Vagina (tissue), 2 donors: ENCODE measurements around the gene RGS6. TPM values are rescaled to one million over a fixed set of nuclear protein-coding genes. Genes with fewer than 3 reads are reported as not detected.

Source experiments
- DNase-seq, 2 donors: peaks; one replicate each; pipeline ENCODE4 v3.0.0-alpha.2; 2017; ENCODE audit errors: extremely low spot score in 2 of 2
- H3K27ac ChIP-seq: fragments of 200-600 bp; sonication (generic); one replicate; pipeline ENCODE4 v1.5.1; 2019
- H3K27me3 ChIP-seq: fragments of 200-600 bp; sonication (generic); one replicate; pipeline ENCODE4 v1.5.1; 2019
- H3K36me3 ChIP-seq, 2 donors: fragments of 200-600 bp; sonication (generic); one replicate each; pipeline ENCODE4 v1.5.1; 2017 to 2019
- H3K4me1 ChIP-seq: fragments of 200-600 bp; sonication (generic); one replicate; pipeline ENCODE4 v1.5.1; 2019
- H3K4me3 ChIP-seq, 2 donors: fragments of 200-600 bp; sonication (generic); 1 replicate in 1 of 2; 2 replicates in 1 of 2; pipeline ENCODE4 v1.5.1; 2016 to 2019
- H3K9me3 ChIP-seq: fragments of 200-600 bp; sonication (generic); one replicate; pipeline ENCODE4 v1.5.1; 2019
- POLR2A ChIP-seq, 2 donors: fragments of 450-650 bp; IDR thresholded peaks; one replicate each; pipeline ENCODE4 v1.6.1; 2017; ENCODE audit warnings: antibody characterized with exemption in 2 of 2, mild to moderate bottlenecking in 2 of 2, moderate library complexity in 2 of 2
- POLR2AphosphoS5 ChIP-seq, 2 donors: sonication (generic); formaldehyde crosslinking; IDR thresholded peaks; one replicate each; pipeline ENCODE4 v1.9.0; 2017; ENCODE audit warnings: antibody characterized with exemption in 2 of 2, mild to moderate bottlenecking in 2 of 2, low read depth in 1 of 2; ENCODE audit not compliant: insufficient read depth in 1 of 2
- intact Hi-C: fragments of 100-400 bp; cut with DNase I; formaldehyde crosslinking; loops from one replicate; pipeline ENCODE4 v1.15.1; 2023
- total RNA-seq: library from RNA; depleted of rRNA; stranded (reverse); fragments of >200 nt; gene quantifications from one replicate; pipeline ENCODE4 v1.2.3, GENCODE V29; 2016
- TF ChIP-seq, protein P1 (sequence below), 3 experiments: fragments of 450-650 bp in 2 of 3; fragments of 200-600 bp in 1 of 3; sonication (generic) in 1 of 3; IDR thresholded peaks; one replicate each; pipeline ENCODE4 v1.5.1; 2017 to 2019; ENCODE audit warnings: antibody characterized with exemption in 3 of 3, mild to moderate bottlenecking in 2 of 3, moderate library complexity in 2 of 3

The RGS6 gene
- total RNA-seq, 1 donor from 2014 or later = 2.0 TPM

GRCh38 chr14:72560889-72561493, 628.8 kb downstream of the RGS6 start:
- Histone ChIP-seq H3K27ac (no peak overlapping the region), H3K4me1 (no peaks in the 10 kb centered on the region), H3K27me3 (no peaks in the 10 kb centered on the region), H3K9me3 (no peaks in the 10 kb centered on the region), H3K36me3 (no peaks in the 10 kb centered on the region), H3K4me3 (no peak overlapping the region)
- intact Hi-C loops = no loop called here
- DNase-seq = no peak
- no peak for TF ChIP-seq POLR2A (IDR thresholded peaks at IDR 0.05)
- no peak for TF ChIP-seq POLR2AphosphoS5 (IDR thresholded peaks at IDR 0.05; ENCODE audit: insufficient read depth in 1 of 2, low read depth in 1 of 2)
- TF ChIP-seq, protein P1, sequence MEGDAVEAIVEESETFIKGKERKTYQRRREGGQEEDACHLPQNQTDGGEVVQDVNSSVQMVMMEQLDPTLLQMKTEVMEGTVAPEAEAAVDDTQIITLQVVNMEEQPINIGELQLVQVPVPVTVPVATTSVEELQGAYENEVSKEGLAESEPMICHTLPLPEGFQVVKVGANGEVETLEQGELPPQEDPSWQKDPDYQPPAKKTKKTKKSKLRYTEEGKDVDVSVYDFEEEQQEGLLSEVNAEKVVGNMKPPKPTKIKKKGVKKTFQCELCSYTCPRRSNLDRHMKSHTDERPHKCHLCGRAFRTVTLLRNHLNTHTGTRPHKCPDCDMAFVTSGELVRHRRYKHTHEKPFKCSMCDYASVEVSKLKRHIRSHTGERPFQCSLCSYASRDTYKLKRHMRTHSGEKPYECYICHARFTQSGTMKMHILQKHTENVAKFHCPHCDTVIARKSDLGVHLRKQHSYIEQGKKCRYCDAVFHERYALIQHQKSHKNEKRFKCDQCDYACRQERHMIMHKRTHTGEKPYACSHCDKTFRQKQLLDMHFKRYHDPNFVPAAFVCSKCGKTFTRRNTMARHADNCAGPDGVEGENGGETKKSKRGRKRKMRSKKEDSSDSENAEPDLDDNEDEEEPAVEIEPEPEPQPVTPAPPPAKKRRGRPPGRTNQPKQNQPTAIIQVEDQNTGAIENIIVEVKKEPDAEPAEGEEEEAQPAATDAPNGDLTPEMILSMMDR (IDR thresholded peaks at IDR 0.05) = no peak

DNA sequence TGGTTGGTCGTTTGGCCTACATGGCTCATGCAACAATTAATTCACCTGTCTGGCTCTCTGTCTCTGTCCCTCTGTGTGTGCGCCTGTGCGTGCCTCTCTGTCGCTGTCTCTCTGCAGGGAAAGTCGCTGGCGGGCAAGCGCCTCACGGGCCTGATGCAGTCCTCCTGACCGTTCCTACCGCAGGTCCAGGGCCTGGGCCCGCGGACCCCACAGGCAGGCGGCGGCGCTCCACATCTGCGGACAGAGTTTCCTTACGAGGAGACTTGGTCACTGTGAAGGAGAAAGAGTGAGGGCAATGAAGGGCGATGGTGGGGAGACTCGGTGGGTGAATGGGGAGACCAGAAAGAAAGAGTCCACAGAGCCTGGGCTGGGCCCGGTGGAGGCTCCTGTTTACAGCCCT, 630.1 kb downstream of the RGS6 start:
- no peaks in the 10 kb centered on the region for H3K27me3 ChIP-seq
- no peaks in the 10 kb centered on the region for H3K4me1 ChIP-seq
- no peak for DNase-seq
- H3K36me3 ChIP-seq = no peaks in the 10 kb centered on the region
- H3K9me3 ChIP-seq = no peaks in the 10 kb centered on the region
- intact Hi-C loops = no loop called here
- no peak overlapping the region for H3K27ac ChIP-seq
- no peak overlapping the region for H3K4me3 ChIP-seq
- TF ChIP-seq POLR2A (IDR thresholded peaks at IDR 0.05) (no peak), POLR2AphosphoS5 (IDR thresholded peaks at IDR 0.05; ENCODE audit: insufficient read depth in 1 of 2, low read depth in 1 of 2) (no peak)
- TF ChIP-seq, protein P1 (IDR thresholded peaks at IDR 0.05) = no peak

DNA sequence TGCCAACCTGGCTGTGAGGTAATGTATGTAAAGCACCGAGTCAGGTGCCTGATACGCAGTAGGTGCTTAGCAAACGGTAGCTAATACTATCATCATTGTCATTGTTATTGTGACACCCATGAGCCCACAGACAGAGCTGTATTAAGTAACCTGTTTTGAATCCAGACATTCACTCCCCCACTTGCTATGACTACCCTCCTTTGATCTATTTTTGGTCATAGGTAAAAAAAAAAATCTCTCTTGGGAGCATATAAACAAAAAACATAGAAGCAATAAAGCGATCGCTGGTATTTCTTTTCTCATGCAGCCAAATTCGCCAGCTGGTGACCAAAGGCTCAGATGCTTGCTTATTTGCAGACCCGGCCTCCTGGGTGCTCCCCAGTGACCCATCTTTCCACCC, 631.4 kb downstream of the RGS6 start:
- no peak overlapping the region for H3K27ac ChIP-seq
- no peaks in the 10 kb centered on the region for H3K36me3 ChIP-seq
- intact Hi-C loops = no loop called here
- no peaks in the 10 kb centered on the region for H3K27me3 ChIP-seq
- H3K4me1 ChIP-seq = no peaks in the 10 kb centered on the region
- no peak overlapping the region for H3K4me3 ChIP-seq
- TF ChIP-seq, protein P1 (IDR thresholded peaks at IDR 0.05) = no peak
- no peak for TF ChIP-seq POLR2A (IDR thresholded peaks at IDR 0.05)
- TF ChIP-seq POLR2AphosphoS5 (IDR thresholded peaks at IDR 0.05; ENCODE audit: insufficient read depth in 1 of 2, low read depth in 1 of 2) = no peak
- no peaks in the 10 kb centered on the region for H3K9me3 ChIP-seq
- no peak for DNase-seq

GRCh38 chr14:72565149-72565559, 632.9 kb downstream of the RGS6 start:
- no peak overlapping the region for H3K27ac ChIP-seq
- intact Hi-C loops = no loop called here
- no peaks in the 10 kb centered on the region for H3K9me3 ChIP-seq
- no peaks in the 10 kb centered on the region for H3K4me1 ChIP-seq
- DNase-seq = no peak
- no peaks in the 10 kb centered on the region for H3K36me3 ChIP-seq
- no peaks in the 10 kb centered on the region for H3K27me3 ChIP-seq
- no peak overlapping the region for H3K4me3 ChIP-seq
- TF ChIP-seq POLR2A (IDR thresholded peaks at IDR 0.05) = no peak
- no peak for TF ChIP-seq POLR2AphosphoS5 (IDR thresholded peaks at IDR 0.05; ENCODE audit: insufficient read depth in 1 of 2, low read depth in 1 of 2)
- TF ChIP-seq, protein P1 (IDR thresholded peaks at IDR 0.05) = no peak

DNA sequence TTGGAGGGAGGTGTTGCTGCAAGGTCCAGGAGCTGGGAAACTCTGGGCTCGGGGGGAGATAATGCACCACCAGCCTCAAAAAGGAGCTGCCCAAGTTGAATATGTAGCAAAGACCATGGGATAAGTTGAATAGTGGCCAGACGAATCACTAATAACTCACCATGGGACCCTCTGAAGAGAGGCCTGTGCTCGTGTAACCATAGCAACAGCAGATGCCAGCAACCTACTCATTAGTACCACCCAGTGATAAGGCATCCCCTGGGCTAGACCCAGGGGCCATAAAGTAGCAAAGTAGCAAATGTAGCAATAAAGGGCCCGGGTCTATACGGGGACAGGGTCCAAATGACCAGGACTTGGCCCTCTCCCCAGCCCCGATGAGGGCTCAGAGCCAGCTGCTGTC, 633.7 kb downstream of the RGS6 start:
- no peaks in the 10 kb centered on the region for H3K4me1 ChIP-seq
- no peak for DNase-seq
- H3K4me3 ChIP-seq = no peak overlapping the region
- no peaks in the 10 kb centered on the region for H3K36me3 ChIP-seq
- intact Hi-C loops = no loop called here
- no peaks in the 10 kb centered on the region for H3K9me3 ChIP-seq
- TF ChIP-seq, protein P1 (IDR thresholded peaks at IDR 0.05) = no peak
- TF ChIP-seq POLR2A (IDR thresholded peaks at IDR 0.05) (no peak), POLR2AphosphoS5 (IDR thresholded peaks at IDR 0.05; ENCODE audit: insufficient read depth in 1 of 2, low read depth in 1 of 2) (no peak)
- H3K27me3 ChIP-seq = no peaks in the 10 kb centered on the region
- H3K27ac ChIP-seq = no peak overlapping the region
